ENCODE results near the gene ABLIM1.

The ABLIM1 gene

DNA sequence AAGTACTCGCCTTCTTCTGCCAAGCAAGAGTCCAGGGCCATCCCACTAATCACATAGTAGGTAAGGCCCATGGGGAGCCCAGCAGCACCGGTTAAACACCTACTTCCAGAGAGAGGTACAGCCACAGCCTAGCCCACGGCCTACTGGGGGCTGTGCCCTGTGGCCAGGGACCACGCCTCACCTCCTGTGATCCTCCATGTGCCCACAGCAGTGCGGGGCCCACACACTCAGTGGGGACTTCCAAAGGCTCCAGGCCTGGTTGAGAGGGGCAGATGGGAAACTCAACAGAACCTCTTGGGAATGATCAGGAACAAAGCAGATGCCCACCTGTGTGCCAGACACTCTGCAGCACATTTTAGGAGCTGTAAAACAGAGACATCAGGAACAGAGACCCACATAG, 273.5 kb downstream of the ABLIM1 start:
- TF ChIP-seq ZFX (IDR thresholded peaks at IDR 0.05; ENCODE audit: borderline replicate concordance), result no peak
- TF ChIP-seq, protein P1, sequence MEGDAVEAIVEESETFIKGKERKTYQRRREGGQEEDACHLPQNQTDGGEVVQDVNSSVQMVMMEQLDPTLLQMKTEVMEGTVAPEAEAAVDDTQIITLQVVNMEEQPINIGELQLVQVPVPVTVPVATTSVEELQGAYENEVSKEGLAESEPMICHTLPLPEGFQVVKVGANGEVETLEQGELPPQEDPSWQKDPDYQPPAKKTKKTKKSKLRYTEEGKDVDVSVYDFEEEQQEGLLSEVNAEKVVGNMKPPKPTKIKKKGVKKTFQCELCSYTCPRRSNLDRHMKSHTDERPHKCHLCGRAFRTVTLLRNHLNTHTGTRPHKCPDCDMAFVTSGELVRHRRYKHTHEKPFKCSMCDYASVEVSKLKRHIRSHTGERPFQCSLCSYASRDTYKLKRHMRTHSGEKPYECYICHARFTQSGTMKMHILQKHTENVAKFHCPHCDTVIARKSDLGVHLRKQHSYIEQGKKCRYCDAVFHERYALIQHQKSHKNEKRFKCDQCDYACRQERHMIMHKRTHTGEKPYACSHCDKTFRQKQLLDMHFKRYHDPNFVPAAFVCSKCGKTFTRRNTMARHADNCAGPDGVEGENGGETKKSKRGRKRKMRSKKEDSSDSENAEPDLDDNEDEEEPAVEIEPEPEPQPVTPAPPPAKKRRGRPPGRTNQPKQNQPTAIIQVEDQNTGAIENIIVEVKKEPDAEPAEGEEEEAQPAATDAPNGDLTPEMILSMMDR (IDR thresholded peaks at IDR 0.05), result no peak
- H3K27ac ChIP-seq, result no peak overlapping the region

DNA sequence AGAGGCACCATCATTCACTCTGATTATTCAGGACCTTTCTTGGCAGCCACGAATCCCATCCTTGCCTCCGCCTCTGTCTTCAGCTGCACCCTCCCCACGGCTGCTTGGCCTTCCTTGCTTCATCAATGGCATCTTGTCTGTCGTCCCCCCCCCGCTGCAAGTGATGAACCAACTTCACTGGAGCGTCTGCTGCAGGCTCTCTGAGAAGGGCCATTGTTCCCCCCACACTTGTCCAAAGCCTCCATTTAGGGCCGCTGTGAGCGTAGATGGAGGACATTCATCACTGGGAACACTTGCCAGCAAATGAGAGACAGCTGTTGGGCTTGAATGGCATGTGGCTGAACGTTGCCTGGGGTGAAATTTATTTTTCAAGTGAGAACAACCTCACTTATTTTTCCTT, 273.9 kb downstream of the ABLIM1 start:
- TF ChIP-seq, protein P1 (IDR thresholded peaks at IDR 0.05), result no peak
- TF ChIP-seq ZFX (IDR thresholded peaks at IDR 0.05; ENCODE audit: borderline replicate concordance), result no peak
- H3K27ac ChIP-seq, result no peak overlapping the region

All from 22Rv1 (cell line).